Adipose tissue (tissue), 3 donors: Measurements from ENCODE around the gene BMPR1A. TPM values are rescaled to one million over a fixed set of nuclear protein-coding genes. Genes with fewer than 3 reads are reported as not detected.
"Not testable (repeated sequence)": the region's sequence is repeated elsewhere in the genome, so short reads cannot be mapped to it uniquely, and the experiment has no call there.

Experiments
- H3K27ac ChIP-seq: one replicate; pipeline ENCODE4 v1.5.1; 2013; ENCODE audit warnings: low read depth, low read length
- WGBS, 3 donors: extraction: QIAGEN DNeasy Blood & Tissue Kit; methylation state at CpG; one replicate each; pipeline ENCODE4 v1.1.7; 2013; 5-methylcytosine and 5-hydroxymethylcytosine counted together
- polyA plus RNA-seq, 3 donors: library from polyadenylated mRNA; stranded (reverse); fragments of 200-250 nt; gene quantifications; one replicate each; pipeline ENCODE4 v1.2.3, GENCODE V29; 2013
- donor health status: healthy with polysubstance abuse.
- donor health status: Bipolar disorder and iron deficiency.
- donor health status: healthy.

BMPR1A gene
- polyA plus RNA-seq, 3 donors, result 6.5 to 12.8 (median 12.3) TPM

DNA sequence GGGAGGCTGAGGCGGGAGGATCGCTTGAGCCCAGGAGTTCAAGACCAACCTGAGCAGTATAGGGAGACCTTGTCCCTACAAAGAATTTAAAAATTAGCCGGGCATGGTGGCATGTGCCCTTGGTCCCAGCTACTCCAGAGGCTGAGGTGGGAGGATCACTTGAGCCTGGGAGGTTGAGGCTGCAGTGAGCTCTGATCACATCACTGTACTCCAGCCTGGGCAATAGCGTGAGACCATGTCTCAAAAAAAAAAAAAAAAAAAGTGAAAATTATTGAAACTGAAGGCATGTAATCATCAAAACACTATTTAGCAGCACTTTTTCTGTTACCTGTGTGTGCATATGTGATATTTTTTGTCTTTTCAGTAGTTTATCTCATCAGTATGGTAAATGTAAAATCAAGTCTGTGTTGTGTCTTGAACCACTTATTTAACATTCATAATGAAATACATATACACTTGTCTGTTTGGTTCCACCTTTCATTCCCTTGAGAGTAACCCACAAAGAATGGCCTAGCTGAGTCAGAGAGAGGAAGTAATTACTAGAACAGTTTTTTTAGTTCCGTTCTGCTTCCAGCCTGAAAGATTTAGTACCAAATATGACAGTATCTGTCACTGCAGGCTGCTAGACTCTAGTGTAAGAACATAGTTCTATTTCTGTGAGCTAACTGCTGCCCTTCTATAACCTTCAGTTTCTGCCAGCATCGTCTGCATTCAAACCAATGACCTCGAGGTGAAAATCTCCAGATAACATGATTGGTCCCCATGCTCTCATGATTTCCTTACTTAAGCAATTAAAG, 132.4 kb downstream of the BMPR1A start:
- H3K27ac ChIP-seq, result no peak overlapping the region
- 58 to 66% (median 58%) methylated on average over 7 of the region's 7 CpGs for WGBS, 3 donors

DNA sequence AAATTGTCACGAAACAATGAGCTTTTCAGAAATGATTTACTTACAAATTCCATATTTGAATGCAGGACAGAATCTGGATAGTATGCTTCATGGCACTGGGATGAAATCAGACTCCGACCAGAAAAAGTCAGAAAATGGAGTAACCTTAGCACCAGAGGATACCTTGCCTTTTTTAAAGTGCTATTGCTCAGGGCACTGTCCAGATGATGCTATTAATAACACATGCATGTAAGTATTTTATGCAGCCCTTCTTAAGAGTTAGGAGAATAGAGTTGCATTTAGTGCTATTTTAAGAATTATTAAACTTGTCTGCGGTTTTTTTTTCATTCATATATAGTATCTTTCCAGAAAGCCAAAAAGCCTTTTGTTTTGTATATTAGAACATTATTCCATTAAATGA, 133.6 kb downstream of the BMPR1A start:
- no peak overlapping the region for H3K27ac ChIP-seq
- 69 to 73% (median 72%) methylated on average over 3 of the region's 3 CpGs for WGBS, 3 donors

DNA sequence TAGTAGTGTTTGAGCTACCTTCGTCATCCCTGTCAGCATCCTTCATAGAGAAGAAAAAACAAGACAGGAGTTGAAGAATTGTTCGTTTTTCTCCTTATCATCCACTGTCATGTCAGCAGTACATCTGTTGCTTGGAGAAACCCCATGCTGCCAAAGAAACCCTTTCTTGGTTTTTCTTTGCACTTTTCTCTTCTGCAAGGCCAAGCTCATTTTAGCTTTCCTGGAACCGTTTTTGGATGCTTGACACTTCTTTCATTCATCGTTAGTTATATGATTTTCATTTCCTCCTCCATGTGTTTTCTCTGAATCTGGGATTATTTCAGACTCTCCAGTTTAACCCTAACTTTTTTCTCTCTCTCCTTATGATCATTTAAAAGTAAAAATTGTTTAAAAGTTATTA, 142.1 kb downstream of the BMPR1A start:
- H3K27ac ChIP-seq, result no peak overlapping the region
- WGBS, 3 donors, result 66 to 76% (median 73%) methylated on average over 4 of the region's 4 CpGs

DNA sequence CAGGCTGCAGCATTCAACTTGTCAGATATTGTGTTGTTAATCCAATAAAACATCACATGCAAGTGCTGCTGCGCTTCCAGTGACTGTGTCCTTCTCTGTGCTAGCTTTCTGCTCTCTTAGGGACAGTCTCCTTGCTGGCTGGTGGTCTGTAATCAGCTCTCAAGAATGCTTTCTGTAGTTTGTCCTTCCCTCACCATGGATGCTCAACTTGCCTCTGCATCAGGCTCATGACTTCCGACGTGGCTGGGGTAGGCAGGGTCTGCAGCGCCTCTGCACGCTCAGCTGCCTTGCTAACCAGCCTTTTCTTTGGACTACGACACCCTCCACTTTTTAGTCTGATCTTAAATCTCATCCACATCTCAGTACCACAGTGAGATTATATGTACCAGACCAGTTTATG, 142.7 kb downstream of the BMPR1A start:
- WGBS, 3 donors, result 66 to 73% (median 70%) methylated on average over 6 of the region's 6 CpGs
- H3K27ac ChIP-seq, result no peak overlapping the region

DNA sequence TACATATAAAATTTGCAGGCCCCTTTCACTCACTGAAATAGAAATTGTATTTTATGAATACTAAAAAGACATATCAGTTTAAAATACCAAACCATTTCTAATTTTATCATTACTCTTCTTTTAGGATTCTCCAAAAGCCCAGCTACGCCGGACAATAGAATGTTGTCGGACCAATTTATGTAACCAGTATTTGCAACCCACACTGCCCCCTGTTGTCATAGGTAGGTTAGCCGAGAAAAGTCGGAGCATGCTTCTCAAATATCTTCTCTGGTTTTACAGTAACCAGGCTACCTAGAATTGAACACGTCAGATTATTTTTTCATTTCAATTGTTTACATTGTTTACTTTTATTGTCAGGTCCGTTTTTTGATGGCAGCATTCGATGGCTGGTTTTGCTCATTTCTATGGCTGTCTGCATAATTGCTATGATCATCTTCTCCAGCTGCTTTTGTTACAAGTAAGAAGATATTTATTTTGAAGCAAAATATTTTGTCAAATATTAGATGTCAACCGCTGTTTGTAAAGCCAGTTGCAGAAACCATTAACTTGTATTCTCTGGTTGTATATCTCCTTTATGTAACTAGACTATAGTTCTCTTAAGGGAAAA, 143.4 kb downstream of the BMPR1A start:
- H3K27ac ChIP-seq, result no peak overlapping the region
- WGBS, 3 donors, result 7 to 15% (median 14%) methylated on average over 9 of the region's 9 CpGs

DNA sequence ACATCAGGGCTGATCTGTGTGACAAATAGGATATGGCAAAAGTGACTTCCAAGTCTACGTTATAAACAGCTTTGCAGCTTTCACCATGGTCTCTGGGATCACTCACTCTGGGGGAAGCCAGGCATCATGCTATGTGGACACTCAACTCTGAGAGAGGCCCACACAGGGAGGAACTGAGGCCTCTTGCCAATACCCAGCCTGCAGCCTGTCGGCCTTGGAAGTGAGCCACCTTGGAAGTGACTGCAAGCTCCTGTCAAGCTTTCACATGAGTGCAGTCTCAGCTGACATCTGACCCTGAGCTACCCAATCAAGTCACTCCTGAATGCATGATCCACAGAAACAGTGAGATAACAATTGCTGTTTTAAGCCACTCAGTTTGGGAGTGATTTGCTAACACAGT, 144.5 kb downstream of the BMPR1A start:
- no peak overlapping the region for H3K27ac ChIP-seq
- 29 to 46% (median 41%) methylated on average over 2 of the region's 2 CpGs for WGBS, 3 donors

DNA sequence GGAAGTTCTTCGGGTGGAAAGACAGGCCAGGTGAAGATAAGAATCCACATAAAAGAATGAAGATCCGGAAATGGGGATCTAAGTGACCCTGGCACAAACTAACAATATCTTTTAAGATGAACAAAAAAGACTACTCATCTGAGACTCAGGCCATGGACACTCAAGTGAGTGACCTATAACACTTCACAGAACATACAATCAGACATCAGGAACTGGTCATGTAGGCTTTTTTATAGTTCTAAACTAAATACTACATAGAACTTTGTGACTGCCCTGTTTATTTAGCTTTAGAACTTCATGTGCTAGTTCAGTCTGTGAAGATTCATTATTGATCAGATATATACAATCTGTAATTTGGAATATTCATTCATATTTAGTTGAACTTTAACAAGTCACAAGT, 148.2 kb downstream of the BMPR1A start:
- WGBS, 3 donors, result 88 to 94% (median 92%) methylated on average over 2 of the region's 2 CpGs

DNA sequence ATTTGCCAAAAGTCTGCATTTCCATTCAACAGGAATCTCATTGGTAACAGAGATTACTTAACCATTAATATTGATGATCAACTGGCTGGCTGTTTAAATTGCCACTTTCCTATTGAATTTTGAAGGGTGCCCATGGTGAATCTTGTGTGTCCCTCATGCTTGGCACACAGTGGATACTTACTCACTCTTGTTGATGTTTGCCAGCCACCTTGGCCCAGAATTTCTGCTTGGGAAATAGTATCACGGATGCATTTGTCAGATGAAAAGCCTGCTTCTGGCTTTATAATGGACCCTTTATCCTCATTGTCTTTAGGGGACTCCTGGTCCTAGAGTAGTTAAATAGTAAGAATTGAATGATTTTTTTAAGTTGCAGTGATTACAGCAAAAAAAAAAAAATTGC, 149.0 kb downstream of the BMPR1A start:
- no peak overlapping the region for H3K27ac ChIP-seq
- 71 to 94% (median 92%) methylated on average over 1 of the region's 1 CpG for WGBS, 3 donors

More for the DNA sequence above, 148.2 kb downstream of the BMPR1A start:
- no peak overlapping the region for H3K27ac ChIP-seq

DNA sequence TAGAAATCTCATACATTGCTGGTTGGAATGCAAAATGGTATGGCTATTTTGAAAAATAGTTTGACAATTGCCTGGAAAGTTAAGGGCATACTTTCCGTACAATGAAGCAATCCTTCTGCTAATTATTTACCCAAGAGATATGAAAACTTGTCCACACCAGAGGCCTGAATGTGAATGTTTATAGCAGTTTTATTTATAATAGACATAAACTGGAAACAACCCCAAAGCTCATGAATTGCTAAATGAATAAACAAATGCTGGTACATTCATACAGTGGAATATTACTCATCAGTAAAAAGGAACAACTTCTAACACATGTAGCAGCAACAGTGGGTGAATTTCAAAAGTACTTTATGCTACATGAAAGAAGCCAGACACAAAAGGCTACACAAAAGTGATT, 158.3 kb downstream of the BMPR1A start:
- 24 to 95% (median 90%) methylated on average over 1 of the region's 1 CpG for WGBS, 3 donors

DNA sequence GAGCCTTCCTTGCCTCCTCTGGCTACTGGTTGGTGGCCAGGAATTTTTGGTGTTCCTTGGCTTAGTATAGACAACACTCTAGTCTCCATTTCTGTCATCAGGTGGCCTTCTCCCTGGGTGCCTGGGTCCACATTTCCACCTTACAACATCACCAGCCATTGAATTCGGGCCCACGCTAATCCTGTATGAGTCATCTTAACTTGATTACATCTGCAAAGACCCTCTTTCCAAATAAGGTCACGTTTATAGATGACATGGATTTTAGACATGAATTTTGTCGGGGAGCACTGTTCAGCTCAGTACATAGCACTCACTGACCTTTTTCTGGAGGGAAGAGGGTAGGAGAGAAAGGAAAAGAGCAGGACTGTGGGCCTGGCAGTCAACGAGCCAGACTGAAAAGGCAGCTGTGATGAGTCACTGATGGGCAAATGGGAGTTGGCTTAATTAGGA, 161.6 kb downstream of the BMPR1A start:
- H3K27ac ChIP-seq, result no peak overlapping the region
- 71 to 80% (median 71%) methylated on average over 5 of the region's 5 CpGs for WGBS, 3 donors

More for the DNA sequence above, 158.3 kb downstream of the BMPR1A start:
- H3K27ac ChIP-seq, result no peak overlapping the region

DNA sequence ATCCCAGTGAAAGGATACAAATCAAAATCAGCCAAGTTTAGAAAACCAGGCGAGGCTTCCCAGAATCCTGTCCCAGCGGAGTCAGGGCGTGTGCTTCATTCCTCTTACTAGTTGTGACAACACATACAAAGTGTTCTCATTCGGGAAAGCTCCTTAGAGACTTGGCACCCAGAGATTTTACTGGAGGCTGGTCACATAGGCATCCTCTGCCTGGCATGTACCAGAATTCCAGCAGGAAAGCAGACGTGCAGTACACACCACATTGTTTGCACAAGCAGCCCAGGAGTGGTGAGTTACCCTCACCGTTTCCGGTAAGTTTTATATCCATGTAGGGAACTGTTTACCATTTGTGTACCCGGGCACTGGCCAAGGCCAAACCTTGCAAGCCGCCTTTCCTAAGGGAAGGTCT, 166.1 kb downstream of the BMPR1A start:
- WGBS, 3 donors, result 51 to 81% (median 78%) methylated on average over 9 of the region's 9 CpGs
- no peak overlapping the region for H3K27ac ChIP-seq

DNA sequence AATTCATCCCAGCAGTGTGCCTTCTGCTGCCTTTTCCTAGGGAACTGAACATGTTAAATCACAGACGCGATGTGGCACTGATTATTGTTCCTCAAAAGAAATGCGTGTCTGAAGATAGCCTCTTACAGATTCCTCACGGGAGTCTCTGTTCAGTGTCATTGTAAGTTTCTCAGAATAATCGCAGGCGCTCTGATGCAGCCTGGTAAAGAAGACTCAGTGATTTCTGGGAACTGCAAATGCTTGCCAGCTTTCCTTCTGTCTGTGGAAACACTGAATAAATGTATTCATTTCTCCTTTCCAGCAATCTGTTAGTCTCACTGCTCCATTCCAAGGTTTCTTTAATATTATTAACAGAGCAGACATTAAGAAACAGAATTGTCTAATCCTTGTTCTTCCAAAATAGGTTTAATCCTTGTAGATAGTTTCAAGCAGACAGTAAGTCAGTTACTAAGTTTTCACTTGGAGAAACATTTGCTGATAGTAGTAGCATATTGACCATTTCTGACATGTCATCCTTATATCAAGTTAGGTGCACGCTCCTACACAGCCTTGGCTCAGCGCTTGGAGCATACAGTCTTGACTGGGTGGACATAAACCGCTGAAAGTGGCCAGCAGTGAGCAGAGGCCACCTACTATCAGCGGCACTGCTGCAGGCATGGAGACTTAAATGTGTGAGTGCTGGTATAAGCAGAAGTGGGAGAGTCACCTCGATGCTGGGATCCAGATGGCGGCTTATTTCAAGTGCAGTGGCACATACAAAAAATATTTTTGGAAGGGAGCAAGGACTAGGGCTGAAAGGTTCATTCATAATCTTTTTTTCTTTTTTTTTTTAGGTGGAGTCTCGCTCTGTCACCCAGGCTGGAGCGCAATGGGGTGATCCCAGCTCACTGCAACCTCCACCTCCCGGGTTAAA, 173.3 kb downstream of the BMPR1A start:
- WGBS, 3 donors, result 77 to 90% (median 85%) methylated on average over 15 of the region's 15 CpGs
- H3K27ac ChIP-seq, result no peak overlapping the region

DNA sequence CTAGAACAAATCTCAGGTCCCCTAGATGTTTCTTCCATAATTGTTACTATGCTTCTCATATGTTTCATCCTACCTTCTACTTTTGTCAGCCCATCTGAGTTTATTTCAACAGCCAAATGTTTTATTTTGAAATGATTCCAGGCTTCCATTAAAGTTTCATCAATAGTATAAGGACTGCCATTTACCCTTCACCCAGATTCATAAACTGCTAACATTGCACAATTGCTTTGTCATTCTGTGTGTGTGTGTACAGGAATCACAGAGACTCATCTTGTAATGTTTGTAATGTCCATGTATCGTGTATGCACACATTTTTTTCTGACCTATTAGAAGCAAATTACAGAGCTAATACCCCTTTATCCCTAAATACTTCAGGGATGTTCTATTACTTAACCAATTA, 175.5 kb downstream of the BMPR1A start:
- 50 to 74% (median 67%) methylated on average over 1 of the region's 1 CpG for WGBS, 3 donors
- no peak overlapping the region for H3K27ac ChIP-seq

DNA sequence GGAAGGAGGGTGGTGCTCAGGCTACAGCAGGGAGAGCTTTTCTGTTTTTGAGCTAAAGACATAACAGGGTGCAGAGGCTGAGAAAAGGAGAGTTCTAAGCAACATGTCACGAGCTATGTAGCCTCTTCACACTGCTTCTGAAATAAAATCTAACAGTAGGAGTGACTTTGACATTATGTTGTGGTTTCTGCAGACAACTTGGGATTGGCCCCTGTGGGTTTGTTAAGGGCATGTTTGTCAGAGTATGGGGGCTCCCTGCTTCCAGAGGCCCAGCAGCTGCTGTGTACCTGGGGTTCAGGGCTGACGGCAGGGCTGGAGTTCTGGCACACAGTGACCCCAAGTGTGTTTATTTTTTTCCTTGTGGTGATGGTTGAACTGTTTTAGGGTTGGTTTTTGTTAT, 176.3 kb downstream of the BMPR1A start:
- WGBS, 3 donors, result 89 to 91% (median 89%) methylated on average over 2 of the region's 2 CpGs
- no peak overlapping the region for H3K27ac ChIP-seq

DNA sequence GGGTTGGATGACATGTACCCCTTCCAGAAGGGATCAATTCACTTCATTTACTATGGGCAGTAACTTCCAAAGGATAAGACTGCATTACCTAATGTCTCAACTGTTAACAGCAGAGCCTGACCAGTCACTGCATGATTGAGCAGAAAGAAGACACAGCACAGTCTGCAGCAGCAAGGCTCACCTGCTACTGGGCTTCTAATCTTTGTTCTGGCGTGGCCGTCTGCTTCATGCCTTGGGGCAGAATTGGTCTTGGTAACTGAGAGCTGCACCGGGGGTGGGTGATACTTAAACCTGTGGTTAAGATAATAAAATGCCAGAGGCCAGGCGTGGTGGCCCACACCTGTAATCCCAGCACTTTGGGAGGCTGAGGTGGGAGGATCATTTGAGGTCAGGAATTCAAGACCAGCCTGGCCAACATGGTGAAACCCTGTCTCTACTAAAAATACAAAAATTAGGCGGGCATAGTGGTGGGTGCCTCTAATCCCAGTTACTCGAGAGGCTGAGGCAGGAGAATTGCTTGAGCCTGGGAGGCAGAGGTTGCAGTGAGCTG, 177.8 kb downstream of the BMPR1A start:
- 86 to 88% (median 88%) methylated on average over 6 of the region's 6 CpGs for WGBS, 3 donors
- not testable (repeated sequence) for H3K27ac ChIP-seq

DNA sequence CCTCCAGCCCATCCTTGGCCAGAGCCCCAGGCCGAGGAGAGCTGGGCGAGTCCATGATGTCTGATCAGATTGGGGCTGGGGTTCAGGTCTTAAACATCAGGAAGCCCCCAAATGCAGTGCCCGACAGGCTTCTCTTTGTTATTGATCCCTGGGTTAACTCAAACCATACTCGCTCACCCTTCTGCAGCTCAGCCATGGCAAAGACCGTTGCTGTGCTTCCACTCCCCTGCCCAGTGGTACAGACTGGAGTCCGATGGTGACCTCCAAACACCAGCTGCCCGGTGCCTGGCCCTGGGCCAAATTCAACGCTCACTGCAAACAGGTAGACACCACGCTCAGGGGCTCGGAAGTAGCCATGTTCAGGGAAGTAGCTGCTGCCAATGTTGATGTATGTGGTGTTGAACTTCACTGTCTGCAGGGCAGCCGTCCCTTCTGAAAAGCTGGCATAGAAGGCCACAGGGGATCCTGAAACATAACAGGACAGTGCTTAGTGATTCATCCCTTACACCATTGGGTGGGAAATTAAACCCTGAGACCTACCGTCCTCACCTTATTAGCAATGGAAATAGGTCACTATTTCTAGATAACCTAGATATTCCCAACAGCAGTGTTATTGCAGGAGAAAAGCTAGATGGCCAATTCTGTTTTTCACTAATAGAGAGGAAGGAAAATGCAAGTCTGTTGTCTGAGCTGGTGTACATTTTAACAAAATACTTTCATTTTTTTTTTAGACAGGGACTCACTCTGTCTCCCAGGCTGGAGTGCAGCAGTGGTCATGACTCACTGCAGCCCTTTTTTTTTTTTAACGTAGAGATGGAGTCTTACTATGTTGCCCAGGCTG, 180.5 kb downstream of the BMPR1A start:
- WGBS, 3 donors, result 59 to 85% (median 80%) methylated on average over 13 of the region's 13 CpGs
- no peak overlapping the region for H3K27ac ChIP-seq

DNA sequence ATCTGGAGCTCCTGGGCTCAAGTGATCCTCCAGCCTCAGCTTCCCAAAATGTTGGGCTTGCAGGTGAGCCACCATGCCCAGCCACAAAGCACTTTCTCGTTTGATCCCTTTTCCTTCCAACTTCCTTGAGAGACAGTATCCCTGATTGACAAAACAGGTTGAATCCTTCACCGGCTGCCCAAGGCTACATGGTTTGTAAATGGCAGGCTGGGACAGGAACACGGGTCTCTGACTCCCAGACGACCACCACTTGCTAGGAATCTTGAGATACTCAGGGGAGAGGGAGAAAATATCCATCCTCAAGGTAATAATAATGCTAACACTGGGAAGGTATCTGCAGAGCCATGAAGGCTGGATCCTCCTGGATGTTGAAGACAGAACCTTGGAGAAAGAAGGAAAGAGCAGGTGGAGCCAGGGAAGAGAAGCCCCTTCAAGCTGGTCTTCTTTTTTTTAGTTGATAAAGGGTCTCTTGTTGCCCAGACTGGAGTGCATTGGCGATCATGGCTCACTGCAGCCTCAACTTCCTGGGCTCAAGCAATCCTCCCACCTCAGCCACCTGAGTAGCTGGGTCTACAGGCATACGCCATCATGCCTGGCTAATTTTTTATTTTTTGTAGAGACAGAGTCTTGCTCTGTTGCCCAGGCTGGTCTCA, 181.2 kb downstream of the BMPR1A start:
- no peak overlapping the region for H3K27ac ChIP-seq

More for the DNA sequence above, 181.2 kb downstream of the BMPR1A start:
- 70 to 77% (median 74%) methylated on average over 6 of the region's 6 CpGs for WGBS, 3 donors
